H9 (cell line): ENCODE results near the gene SORCS2. TPM values are rescaled to one million over a fixed set of nuclear protein-coding genes. Genes with fewer than 3 reads are reported as not detected.

ENCODE experiments used
- DNase-seq: peaks from one replicate; pipeline ENCODE4 v3.0.0-alpha.2; 2017
- H2AFZ ChIP-seq: one replicate; pipeline ENCODE4 v1.6.1; 2013; ENCODE audit warnings: mild to moderate bottlenecking, low read length, control low read depth, moderate library complexity
- H2AK5ac ChIP-seq: 2 replicates; pipeline ENCODE4 v1.6.1; 2013; ENCODE audit warnings: low read length, control low read depth, mixed read lengths; ENCODE audit not compliant: insufficient read length
- H2BK120ac ChIP-seq: one replicate; pipeline ENCODE4 v1.6.1; 2013; ENCODE audit warnings: low read depth, mild to moderate bottlenecking, low read length, control low read depth, inconsistent platforms; ENCODE audit not compliant: poor library complexity, severe bottlenecking
- H2BK12ac ChIP-seq: 2 replicates; pipeline ENCODE4 v1.6.1; 2013; ENCODE audit warnings: low read length, control low read depth, mixed read lengths, low read depth; ENCODE audit not compliant: insufficient read length
- H2BK15ac ChIP-seq: 2 replicates; pipeline ENCODE4 v1.6.1; 2013; ENCODE audit warnings: low read depth, low read length, control low read depth
- H2BK20ac ChIP-seq: one replicate; pipeline ENCODE4 v1.6.1; 2013; ENCODE audit warnings: low read depth, mild to moderate bottlenecking, low read length, control low read depth, inconsistent platforms; ENCODE audit not compliant: poor library complexity, severe bottlenecking
- H2BK5ac ChIP-seq: 2 replicates; pipeline ENCODE4 v1.6.1; 2013; ENCODE audit warnings: low read length, control low read depth, mixed read lengths; ENCODE audit not compliant: insufficient read length
- H3K14ac ChIP-seq: 2 replicates; pipeline ENCODE4 v1.6.1; 2013; ENCODE audit warnings: low read length, control low read depth; ENCODE audit not compliant: insufficient read depth
- H3K18ac ChIP-seq: 2 replicates; pipeline ENCODE4 v1.6.1; 2013; ENCODE audit warnings: low read depth, mild to moderate bottlenecking, mixed read lengths, low read length, control low read depth; ENCODE audit not compliant: insufficient read length
- H3K23ac ChIP-seq: 2 replicates; pipeline ENCODE4 v1.6.1; 2013; ENCODE audit warnings: low read length, control low read depth, mixed read lengths, low read depth; ENCODE audit not compliant: insufficient read length
- H3K23me2 ChIP-seq: 2 replicates; pipeline ENCODE4 v1.6.1; 2013; ENCODE audit warnings: low read depth, mild to moderate bottlenecking, mixed read lengths, low read length, control low read depth; ENCODE audit not compliant: insufficient read length, poor library complexity, severe bottlenecking
- H3K27ac ChIP-seq: 2 replicates; pipeline ENCODE4 v1.5.1; 2013; ENCODE audit warnings: low read length, control low read depth, mixed read lengths, low read depth; ENCODE audit not compliant: insufficient read length
- H3K27me3 ChIP-seq: 2 replicates; pipeline ENCODE4 v1.6.1; 2013; ENCODE audit warnings: low read length, control low read depth, inconsistent platforms; ENCODE audit not compliant: insufficient read depth
- H3K4ac ChIP-seq: 2 replicates; pipeline ENCODE4 v1.6.1; 2013; ENCODE audit warnings: low read depth, mild to moderate bottlenecking, control low read depth, inconsistent platforms, low read length, moderate library complexity
- H3K4me1 ChIP-seq: 2 replicates; pipeline ENCODE4 v1.6.1; 2013; ENCODE audit warnings: low read length, control low read depth, inconsistent platforms; ENCODE audit not compliant: insufficient read depth
- H3K4me2 ChIP-seq: 2 replicates; pipeline ENCODE4 v1.6.1; 2013; ENCODE audit warnings: low read length, control low read depth, mixed read lengths; ENCODE audit not compliant: insufficient read length, insufficient read depth
- H3K56ac ChIP-seq: 2 replicates; pipeline ENCODE4 v1.6.1; 2013; ENCODE audit warnings: low read depth, mild to moderate bottlenecking, mixed read lengths, low read length, control low read depth; ENCODE audit not compliant: insufficient read length
- H3K79me1 ChIP-seq: 2 replicates; pipeline ENCODE4 v1.6.1; 2013; ENCODE audit warnings: low read depth, mild to moderate bottlenecking, moderate library complexity, low read length, control low read depth, inconsistent platforms; ENCODE audit not compliant: insufficient read depth, poor library complexity, severe bottlenecking
- H3K79me2 ChIP-seq: 2 replicates; pipeline ENCODE4 v1.6.1; 2013; ENCODE audit warnings: low read length, control low read depth, inconsistent platforms; ENCODE audit not compliant: insufficient read depth
- H3K9ac ChIP-seq: 2 replicates; pipeline ENCODE4 v1.6.1; 2013; ENCODE audit warnings: low read length, control low read depth, mixed read lengths; ENCODE audit not compliant: insufficient read length; ENCODE audit errors: extremely low read depth
- H3K9me3 ChIP-seq: one replicate; pipeline ENCODE4 v1.6.1; 2013; ENCODE audit warnings: low read depth, low read length, inconsistent platforms; ENCODE audit not compliant: control insufficient read depth
- H3T11ph ChIP-seq: one replicate; pipeline ENCODE4 v1.6.1; 2013; ENCODE audit warnings: mild to moderate bottlenecking, low read length, control low read depth, inconsistent platforms
- H4K20me1 ChIP-seq: one replicate; pipeline ENCODE4 v1.6.1; 2013; ENCODE audit not compliant: control insufficient read depth, insufficient read length, insufficient read depth
- H4K5ac ChIP-seq: 2 replicates; pipeline ENCODE4 v1.6.1; 2013; ENCODE audit warnings: low read depth, mild to moderate bottlenecking, mixed read lengths, low read length, control low read depth; ENCODE audit not compliant: insufficient read length
- H4K8ac ChIP-seq: replicated peaks from 2 replicates; pipeline ENCODE4 v1.6.1; 2013; ENCODE audit warnings: low read length, control low read depth, mixed read lengths, low read depth; ENCODE audit not compliant: insufficient read length
- H4K91ac ChIP-seq: 2 replicates; pipeline ENCODE4 v1.6.1; 2013; ENCODE audit warnings: low read depth, mild to moderate bottlenecking, moderate library complexity, mixed read lengths, low read length, control low read depth; ENCODE audit not compliant: insufficient read length
- H3K27ac Mint-ChIP-seq, 3 experiments: 2 replicates in 2 of 3; 3 replicates in 1 of 3; pipeline ENCODE4 v1.8.0; 2020 to 2021; ENCODE audit warnings: mixed read lengths in 3 of 3, mild to moderate bottlenecking in 1 of 3, moderate library complexity in 1 of 3
- H3K27me3 Mint-ChIP-seq: 2 replicates; pipeline ENCODE4 v1.8.0; 2021; ENCODE audit warnings: low read depth, mild to moderate bottlenecking, moderate library complexity, mixed read lengths
- H3K36me3 Mint-ChIP-seq, 3 experiments: 2 replicates in 2 of 3; 3 replicates in 1 of 3; pipeline ENCODE4 v1.8.0; 2020 to 2021; ENCODE audit warnings: low read depth in 3 of 3, mixed read lengths in 3 of 3; ENCODE audit not compliant: insufficient read depth in 1 of 3
- H3K4me1 Mint-ChIP-seq, 2 experiments: 2 replicates each; pipeline ENCODE4 v1.8.0; 2020; ENCODE audit warnings: mixed read lengths in 2 of 2
- H3K4me3 Mint-ChIP-seq, 2 experiments: 2 replicates in 1 of 2; 3 replicates in 1 of 2; pipeline ENCODE4 v1.8.0; 2020 to 2021; ENCODE audit warnings: mild to moderate bottlenecking in 2 of 2, mixed read lengths in 2 of 2, moderate library complexity in 1 of 2
- H3K9me3 Mint-ChIP-seq, 2 experiments: 2 replicates in 1 of 2; 3 replicates in 1 of 2; pipeline ENCODE4 v1.8.0; 2020; ENCODE audit warnings: mild to moderate bottlenecking in 2 of 2, mixed read lengths in 2 of 2, moderate library complexity in 1 of 2
- CTCF ChIP-seq: fragments of 200-600 bp; sonication (generic); conservative IDR thresholded peaks from 3 replicates; pipeline ENCODE4 v1.8.0; 2021; ENCODE audit warnings: antibody characterized with exemption, mild to moderate bottlenecking
- WGBS: extraction: QIAGEN DNeasy Blood & Tissue Kit; methylation state at CpG from one replicate; pipeline ENCODE4 v1.1.7; 2013; ENCODE audit warnings: missing lambda C conversion rate, low lambda C conversion rate, mixed read lengths; ENCODE audit not compliant: insufficient read length; ENCODE audit errors: extremely low coverage; 5-methylcytosine and 5-hydroxymethylcytosine counted together
- total RNA-seq: library from RNA; stranded (reverse); gene quantifications from 2 replicates; pipeline ENCODE4 v1.2.1, GENCODE V29; 2021

SORCS2 gene
- total RNA-seq, 1 experiment from 2014 or later: 0.57 TPM

DNA sequence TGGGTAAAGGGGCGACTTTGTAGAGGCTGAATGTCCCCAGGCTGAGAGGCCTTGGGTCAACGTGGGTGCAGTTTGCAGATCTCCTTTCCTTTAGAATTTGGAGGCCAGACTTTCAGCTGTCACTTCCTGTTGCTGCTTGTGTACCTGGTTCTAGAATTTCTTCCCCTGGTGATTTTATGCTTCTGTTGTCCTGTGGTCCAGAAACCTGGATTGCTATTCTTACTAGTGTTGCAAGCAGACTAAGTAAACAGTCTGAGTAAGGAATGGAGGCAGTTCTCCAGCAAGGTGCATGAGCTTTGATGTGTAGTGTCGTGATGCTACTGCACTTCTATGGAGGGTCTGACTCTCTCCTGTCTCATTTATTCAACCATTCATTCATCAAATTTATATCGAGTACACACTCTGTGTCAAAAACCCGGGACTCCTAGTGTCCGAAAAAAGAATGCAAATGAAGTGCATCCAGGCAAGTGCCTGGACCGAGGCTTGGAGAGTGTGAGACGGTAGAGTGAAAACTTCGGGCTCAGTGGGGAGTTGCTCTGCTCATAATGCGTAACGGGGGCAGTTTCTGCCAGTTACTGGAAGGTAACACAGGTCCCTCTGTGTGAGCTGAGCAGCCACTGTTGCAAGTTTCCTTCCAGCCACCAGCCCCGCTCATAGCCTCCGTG, 83.3 kb downstream of the SORCS2 start:
- Histone ChIP-seq H3K56ac (no peak overlapping the region), H3K27ac (no peak overlapping the region), H3K9ac (no peak overlapping the region), H4K91ac (no peak overlapping the region), H4K5ac (no peak overlapping the region), H3K27me3 (no peaks in the 10 kb centered on the region), H4K8ac (no peak overlapping the region), H2BK15ac (no peak overlapping the region), H2BK12ac (no peak overlapping the region), H3K23ac (no peak overlapping the region), H3K14ac (no peak overlapping the region), H4K20me1 (peaks cover 2% of the 10 kb centered on the region), H2BK120ac (no peak overlapping the region), H3K23me2 (no peaks in the 10 kb centered on the region), H3K79me1 (no peaks in the 10 kb centered on the region), H3K4ac (no peak overlapping the region), H3K9me3 (no peaks in the 10 kb centered on the region), H2BK20ac (no peak overlapping the region), H3K18ac (no peak overlapping the region), H3K4me1 (no peaks in the 10 kb centered on the region), H3T11ph (no peak overlapping the region), H2AK5ac (no peak overlapping the region), H3K79me2 (no peaks in the 10 kb centered on the region), H2BK5ac (no peak overlapping the region), H2AFZ (no peak overlapping the region), H3K4me2 (no peak overlapping the region)
- peaks cover 47% of the 10 kb centered on the region for H3K27me3 Mint-ChIP-seq
- DNase-seq: no peak
- H3K4me3 Mint-ChIP-seq: no peak overlapping the region
- TF ChIP-seq CTCF: no peak
- H3K4me1 Mint-ChIP-seq: no peaks in the 10 kb centered on the region
- no peaks in the 10 kb centered on the region for H3K36me3 Mint-ChIP-seq
- H3K27ac Mint-ChIP-seq: no peak overlapping the region
- peaks cover 0 to 5% of the 10 kb centered on the region in 2 experiments; a peak in 2 of 5 replicates for H3K9me3 Mint-ChIP-seq
- no CpG with 5 or more reads among the region's 13 CpGs for WGBS
